Measurements from ENCODE around the gene IQGAP1.

Gene IQGAP1

GRCh38 chr15:90540768-90541167 is 152.7 kb downstream of the IQGAP1 start:
- DNase-seq = no peak

GRCh38 chr15:90545095-90545494 is 157.1 kb downstream of the IQGAP1 start:
- no peak for DNase-seq

GRCh38 chr15:90547540-90547939 is 159.5 kb downstream of the IQGAP1 start:
- DNase-seq = no peak

- peak; percentile 28 for DNase-seq
Observed at GRCh38 chr15:90550919-90551318, 162.9 kb downstream of the IQGAP1 start.

Data from EL (cell line).